Thyroid gland (tissue), 4 donors: Measurements from ENCODE around the gene GALNTL6. TPM values are rescaled to one million over a fixed set of nuclear protein-coding genes. Genes with fewer than 3 reads are reported as not detected.

Experiments used
- DNase-seq, 2 donors: peaks; one replicate each; pipeline ENCODE4 v3.0.0-alpha.2; 2019
- H3K27ac ChIP-seq, 3 donors: fragments of 200-600 bp; sonication (generic); 1 replicate in 2 of 3; 2 replicates in 1 of 3; pipeline ENCODE4 v1.5.1; 2016 to 2019; ENCODE audit warnings: mild to moderate bottlenecking in 1 of 3, moderate library complexity in 1 of 3
- H3K27me3 ChIP-seq: fragments of 200-600 bp; sonication (generic); one replicate; pipeline ENCODE4 v1.5.1; 2019
- H3K36me3 ChIP-seq, 2 donors: fragments of 200-600 bp; sonication (generic); one replicate each; pipeline ENCODE4 v1.5.1; 2016 to 2019
- H3K4me1 ChIP-seq, 2 donors: fragments of 200-600 bp; sonication (generic); one replicate each; pipeline ENCODE4 v1.5.1; 2017 to 2019
- H3K4me3 ChIP-seq, 3 donors: fragments of 200-600 bp; sonication (generic); replicated peaks in 1 of 3; 1 replicate in 2 of 3; 2 replicates in 1 of 3; pipeline ENCODE4 v1.5.1; 2016; ENCODE audit warnings: mild to moderate bottlenecking in 1 of 3
- H3K9me3 ChIP-seq: fragments of 200-600 bp; sonication (generic); one replicate; pipeline ENCODE4 v1.5.1; 2017
- CTCF ChIP-seq, 6 experiments: fragments of 200-600 bp in 3 of 6; fragments of 450-650 bp in 3 of 6; sonication (generic) in 3 of 6; IDR thresholded peaks; one replicate each; pipeline ENCODE4 v1.5.1; 2016 to 2019; ENCODE audit warnings: antibody characterized with exemption in 6 of 6, mild to moderate bottlenecking in 2 of 6, inconsistent platforms in 1 of 6, moderate library complexity in 1 of 6
- POLR2A ChIP-seq, 2 donors: fragments of 450-650 bp; IDR thresholded peaks; one replicate each; pipeline ENCODE4 v1.6.1; 2017; ENCODE audit warnings: antibody characterized with exemption in 2 of 2, mild to moderate bottlenecking in 2 of 2, moderate library complexity in 1 of 2
- WGBS, 2 donors: methylation state at CpG; one replicate each; pipeline ENCODE4 v1.1.5; 2017; 5-methylcytosine and 5-hydroxymethylcytosine counted together
- intact Hi-C: fragments of 100-400 bp; cut with DNase I; formaldehyde crosslinking; loops from one replicate; pipeline ENCODE4 v1.15.1; 2023
- total RNA-seq, 4 donors: library from RNA; depleted of rRNA; stranded (reverse); fragments of >200 nt; gene quantifications; one replicate each; pipeline ENCODE4 v1.2.3, GENCODE V29; 2016

The GALNTL6 gene
- total RNA-seq, 4 donors from 2014 or later, result not detected

GRCh38 chr4:172708184-172708583, 895.0 kb downstream of the GALNTL6 start:
- Histone ChIP-seq H3K36me3 (no peaks in the 10 kb centered on the region), H3K4me1 (peaks cover 0 to 9% of the 10 kb centered on the region in 2 donors), H3K4me3 (no peak overlapping the region), H3K9me3 (no peaks in the 10 kb centered on the region), H3K27ac (no peak overlapping the region), H3K27me3 (no peaks in the 10 kb centered on the region)
- TF ChIP-seq CTCF (IDR thresholded peaks at IDR 0.05) (no peak), POLR2A (IDR thresholded peaks at IDR 0.05) (no peak)
- 68 to 75% methylated on average over 5 of the region's 5 CpGs for WGBS, 2 donors
- DNase-seq, result no peak
- intact Hi-C loops, result no loop called here

- Histone ChIP-seq H3K4me3 (no peak overlapping the region), H3K4me1 (peaks cover 0 to 9% of the 10 kb centered on the region in 2 donors), H3K36me3 (no peaks in the 10 kb centered on the region), H3K9me3 (no peaks in the 10 kb centered on the region), H3K27me3 (no peaks in the 10 kb centered on the region), H3K27ac (no peak overlapping the region)
- intact Hi-C loops, result no loop called here
- WGBS, 2 donors, result 15 to 41% methylated on average over 1 of the region's 1 CpG
- no peak for TF ChIP-seq POLR2A (IDR thresholded peaks at IDR 0.05)
- TF ChIP-seq CTCF (IDR thresholded peaks at IDR 0.05), result no peak
- no peak for DNase-seq
These were observed 896.2 kb downstream of the GALNTL6 start for GRCh38 chr4:172709376-172709775.

GRCh38 chr4:172716291-172716690, 903.1 kb downstream of the GALNTL6 start:
- Histone ChIP-seq H3K4me1 (no peaks in the 10 kb centered on the region), H3K4me3 (no peak overlapping the region), H3K27ac (no peak overlapping the region), H3K27me3 (no peaks in the 10 kb centered on the region), H3K36me3 (no peaks in the 10 kb centered on the region), H3K9me3 (no peaks in the 10 kb centered on the region)
- TF ChIP-seq POLR2A (IDR thresholded peaks at IDR 0.05), result no peak
- no peak for TF ChIP-seq CTCF (IDR thresholded peaks at IDR 0.05)
- DNase-seq, result no peak
- 46% methylated on average over 9 of the region's 9 CpGs for WGBS, 2 donors
- intact Hi-C loops, result no loop called here

- Histone ChIP-seq H3K4me1 (no peaks in the 10 kb centered on the region), H3K36me3 (no peaks in the 10 kb centered on the region), H3K27ac (no peak overlapping the region), H3K9me3 (no peaks in the 10 kb centered on the region), H3K4me3 (no peak overlapping the region), H3K27me3 (no peaks in the 10 kb centered on the region)
- DNase-seq, result no peak
- WGBS, 2 donors, result 81 to 85% methylated on average over 4 of the region's 4 CpGs
- intact Hi-C loops, result no loop called here
- TF ChIP-seq POLR2A (IDR thresholded peaks at IDR 0.05) (no peak), CTCF (IDR thresholded peaks at IDR 0.05) (no peak)
These were observed 908.5 kb downstream of the GALNTL6 start for GRCh38 chr4:172721659-172722058.

GRCh38 chr4:172725581-172725980, 912.4 kb downstream of the GALNTL6 start:
- Histone ChIP-seq H3K9me3 (no peaks in the 10 kb centered on the region), H3K4me1 (no peaks in the 10 kb centered on the region), H3K27ac (no peak overlapping the region), H3K36me3 (no peaks in the 10 kb centered on the region), H3K27me3 (no peaks in the 10 kb centered on the region), H3K4me3 (no peak overlapping the region)
- no peak for DNase-seq
- no peak for TF ChIP-seq CTCF (IDR thresholded peaks at IDR 0.05)
- no peak for TF ChIP-seq POLR2A (IDR thresholded peaks at IDR 0.05)
- WGBS, 2 donors, result 60 to 61% methylated on average over 3 of the region's 3 CpGs
- intact Hi-C loops, result no loop called here
